Endothelial cell of umbilical vein (primary cell): ENCODE measurements around the gene RFC5. TPM values are rescaled to one million over a fixed set of nuclear protein-coding genes. Genes with fewer than 3 reads are reported as not detected.

Source experiments
- Bru-seq: library from RNA; stranded (reverse); fragments of 400-500 nt; gene quantifications from one replicate; lab custom pipeline; 2021; lab: Mats Ljungman, UMichigan
- BruChase-seq, 2 experiments: library from RNA; stranded (reverse); fragments of 400-500 nt; gene quantifications; one replicate each; lab custom pipeline; 2021; lab: Mats Ljungman, UMichigan
- BruUV-seq: library from RNA; stranded (reverse); fragments of 400-500 nt; replicated peaks from 2 replicates; lab custom pipeline; 2021; lab: Mats Ljungman, UMichigan
- CTCF ChIA-PET: fragments of 300-600, 350-600 bp; sonication (Branson Sonifier 250); formaldehyde crosslinking; loops from one replicate; lab custom pipeline; 2021; ENCODE audit warnings: antibody characterized with exemption, inconsistent platforms; lab: Charles Lee
- POLR2A ChIA-PET: fragments of 300-600, 350-600 bp; sonication (Branson Sonifier 250); formaldehyde crosslinking; loops from one replicate; lab custom pipeline; 2021; ENCODE audit warnings: antibody characterized with exemption, inconsistent platforms; lab: Charles Lee
- DNase-seq: peaks from one replicate; pipeline ENCODE4 v3.0.0-alpha.2; 2011; ENCODE audit warnings: low read depth, low spot score
- FAIRE-seq: peaks from 2 replicates; lab custom pipeline; 2011; peaks lifted over from hg19 to GRCh38; lab: Jason Lieb, UNC
- H2AFZ ChIP-seq: 2 replicates; pipeline ENCODE4 v1.6.0; 2012; ENCODE audit warnings: low read depth, low read length, control low read depth, inconsistent platforms
- H3K27ac ChIP-seq: 2 replicates; pipeline ENCODE4 v1.5.1; 2011; ENCODE audit warnings: low read depth, mild to moderate bottlenecking, control low read depth, low read length, moderate library complexity; ENCODE audit not compliant: insufficient read depth
- H3K27me3 ChIP-seq, 2 experiments: 2 replicates each; pipeline versions ENCODE4 v1.6.0 to v1.6.1; 2011; ENCODE audit warnings: low read length in 2 of 2, mixed read lengths in 1 of 2; ENCODE audit not compliant: control insufficient read depth in 2 of 2, insufficient read depth in 2 of 2
- H3K36me3 ChIP-seq, 2 experiments: 2 replicates in 1 of 2; 3 replicates in 1 of 2; pipeline ENCODE4 v1.5.1; 2011; ENCODE audit warnings: low read length in 2 of 2, mild to moderate bottlenecking in 1 of 2, moderate library complexity in 1 of 2; ENCODE audit not compliant: control insufficient read depth in 2 of 2, insufficient read depth in 2 of 2; ENCODE audit errors: extremely low read depth in 1 of 2
- H3K4me1 ChIP-seq: 3 replicates; pipeline ENCODE4 v1.5.1; 2011; ENCODE audit warnings: mild to moderate bottlenecking, low read length; ENCODE audit not compliant: control insufficient read depth, insufficient read depth; ENCODE audit errors: extremely low read depth
- H3K4me2 ChIP-seq: 2 replicates; pipeline ENCODE4 v1.6.1; 2011; ENCODE audit warnings: low read length, control low read depth, mixed read lengths; ENCODE audit not compliant: insufficient read depth
- H3K4me3 ChIP-seq, 3 experiments: fragments of 200-600 bp in 1 of 3; sonication (generic), shearing (Covaris generic) in 1 of 3; replicated peaks in 1 of 3; 2 replicates each; pipeline ENCODE4 v1.5.1; 2011 to 2016; ENCODE audit warnings: control low read depth in 3 of 3, low read length in 3 of 3, mild to moderate bottlenecking in 2 of 3, inconsistent platforms in 1 of 3, low read depth in 1 of 3, moderate library complexity in 1 of 3; ENCODE audit not compliant: insufficient read depth in 1 of 3
- H3K79me2 ChIP-seq: 2 replicates; pipeline ENCODE4 v1.6.0; 2012; ENCODE audit warnings: low read length, inconsistent platforms; ENCODE audit not compliant: control insufficient read depth, insufficient read depth
- H3K9ac ChIP-seq: replicated peaks from 2 replicates; pipeline ENCODE3; 2011; ENCODE audit warnings: low read length, control low read depth; ENCODE audit not compliant: insufficient read depth; ENCODE audit errors: extremely low read depth
- H3K9me1 ChIP-seq: replicated peaks from 3 replicates; pipeline ENCODE4 v1.6.0; 2011; ENCODE audit warnings: mild to moderate bottlenecking, low read length; ENCODE audit not compliant: control insufficient read depth, insufficient read depth; ENCODE audit errors: extremely low read depth
- H3K9me3 ChIP-seq: replicated peaks from 2 replicates; pipeline ENCODE4 v1.5.1; 2012; ENCODE audit warnings: low read length, inconsistent platforms; ENCODE audit not compliant: control insufficient read depth, insufficient read depth
- H4K20me1 ChIP-seq: replicated peaks from 2 replicates; pipeline ENCODE3; 2011; ENCODE audit warnings: mild to moderate bottlenecking, low read length; ENCODE audit not compliant: control insufficient read depth, insufficient read depth; ENCODE audit errors: extremely low read depth
- JUN ChIP-seq: IDR thresholded peaks from 2 replicates; pipeline ENCODE4 v1.6.1; 2011; ENCODE audit warnings: borderline replicate concordance, low read depth; ENCODE audit not compliant: insufficient read length, insufficient read depth
- MAX ChIP-seq: IDR thresholded peaks from 2 replicates; pipeline ENCODE4 v1.6.1; 2011; ENCODE audit not compliant: insufficient read depth, insufficient read length
- POLR2A ChIP-seq: IDR thresholded peaks from 2 replicates; pipeline ENCODE4 v1.6.1; 2012; ENCODE audit warnings: low read depth, mild to moderate bottlenecking, control low read depth, low read length
- POLR2AphosphoS5 ChIP-seq: IDR thresholded peaks from 2 replicates; pipeline ENCODE4 v1.6.1; 2012; ENCODE audit warnings: low read depth, mild to moderate bottlenecking, control low read depth, low read length, moderate library complexity; ENCODE audit not compliant: insufficient read depth
- dilution Hi-C: fragments of 300-500 bp; cut with MboI; formaldehyde crosslinking; loops from one replicate; pipeline ENCODE4 v1.15.0; 2019; ENCODE audit warnings: low sequenced_read_pairs; ENCODE audit not compliant: extremely low pct_ligation_motif_present
- intact Hi-C: fragments of 100-400 bp; cut with micrococcal nuclease; formaldehyde crosslinking; loops from one replicate; pipeline ENCODE4 v1.10.0; 2022
- long read RNA-seq: library from polyadenylated mRNA; stranded (forward); transcript quantifications from one replicate; pipeline ENCODE4 v2.0.0, GENCODE V29; 2021
- polyA minus RNA-seq, 3 experiments: library from RNA; depleted of rRNA, polyadenylated mRNA; stranded (reverse); fragments of >200 nt; gene quantifications; 1 replicate in 1 of 3; 2 replicates in 2 of 3; pipeline ENCODE4 v1.2.3, GENCODE V29; 2011
- polyA plus RNA-seq, 4 experiments: library from polyadenylated mRNA; depleted of rRNA in 3 of 4; stranded (reverse) in 3 of 4; unstranded in 1 of 4; fragments of >200 nt; gene quantifications; 2 replicates each; pipeline versions ENCODE4 v1.2.1 to v1.2.3, GENCODE V29; 2011 to 2012; ENCODE audit warnings: missing spikeins in 1 of 4
- total RNA-seq: library from RNA; stranded (reverse); gene quantifications from 2 replicates; pipeline ENCODE4 v1.2.3, GENCODE V29; 2021

The RFC5 gene
- total RNA-seq (23.3 and 24.8 TPM in 2 replicates), polyA plus RNA-seq (15.1 and 18.1 TPM in 2 replicates), polyA minus RNA-seq (21.4 and 25.0 TPM in 2 replicates), Bru-seq, nascent RNA (percentile 77 among the genes with signal in this experiment), BruChase-seq, experiment 1, labeled RNA remaining after a 6-hour chase (percentile 76 among the genes with signal in this experiment), BruChase-seq, experiment 2, labeled RNA remaining after a 2-hour chase (percentile 72 among the genes with signal in this experiment)
- 18.8 and 19.4 TPM in 2 replicates for polyA plus RNA-seq (2011; cell fraction: cytosol; rRNA removed)
- 35.7 and 40.1 TPM in 2 replicates for polyA plus RNA-seq (2011; cell fraction: nucleus; rRNA removed)
- polyA plus RNA-seq (2012), result 13.2 and 22.0 TPM in 2 replicates
- 34.7 TPM for polyA minus RNA-seq (2011; cell fraction: cytosol; rRNA and poly(A)+ RNA removed)
- 11.9 and 16.5 TPM in 2 replicates for polyA minus RNA-seq (2011; cell fraction: nucleus; rRNA and poly(A)+ RNA removed)
- long read RNA-seq, transcript RFC5-204 (11 exons, 1,655 nt), result major isoform, 54 of 71 reads
- long read RNA-seq, partial matches to known transcripts, result 5 of 71 reads
- long read RNA-seq, other reads (novel, unspliced or antisense), result 11 of 71 reads

GRCh38 chr12:118016424-118017264 is at the start of gene RFC5:
Gene RFC5 (plus strand): TSS chr12:118016703. CDS start chr12:118016828, 125 bp downstream.
- Histone ChIP-seq H3K4me3 (peak within 1 kb of the TSS; percentile 67 to 94 (median 81)), H3K4me2 (peak within 1 kb of the TSS; percentile 89), H3K36me3 (peaks cover 2 to 4% of the 10 kb centered on the region in 2 experiments), H3K9ac (peak within 1 kb of the TSS; percentile 83), H2AFZ (peak within 1 kb of the TSS; percentile 83), H3K9me3 (no peaks in the 10 kb centered on the region), H3K79me2 (peaks cover 15% of the 10 kb centered on the region), H3K27me3 (peaks cover 2 to 4% of the 10 kb centered on the region in 2 experiments), H3K9me1 (no peaks in the 10 kb centered on the region), H3K27ac (peak within 1 kb of the TSS; percentile 32), H4K20me1 (no peaks in the 10 kb centered on the region), H3K4me1 (peaks cover 9% of the 10 kb centered on the region)
- dilution Hi-C loops (no loop called here), intact Hi-C loops (loop anchor here (1.0 to 5.0 kb wide), 7 partner anchors 16 to 361 kb away; partner anchors contain the start of genes PEBP1, SUDS3, VSIG10 and WSB2)
- ChIA-PET POLR2A (interaction anchor here (0.7 kb wide), 1 partner anchor 119 kb away, joined by 3 read pairs; the partner anchor contains the start of gene PEBP1), CTCF (interaction anchor here (0.9 to 1.1 kb wide), 5 partner anchors 18 to 142 kb away, joined by 3 to 6 read pairs (median 3); no protein-coding TSS in a partner anchor)
- peak; percentile 66 for TF ChIP-seq POLR2AphosphoS5
- TF ChIP-seq JUN, result no peak
- TF ChIP-seq POLR2A, result peak; percentile 36
- peak; percentile 49 for TF ChIP-seq MAX
- BruUV-seq, result TSS peak; percentile 38
- peak; percentile 98 for DNase-seq
- peak; percentile 95 for FAIRE-seq
